Thoracic aorta (tissue), 2 donors: ENCODE results near the gene IQSEC2. TPM values are rescaled to one million over a fixed set of nuclear protein-coding genes. Genes with fewer than 3 reads are reported as not detected.

Experiments used
- ATAC-seq: fragments of 150-250 bp; one replicate; pipeline ENCODE4 v1.8.0; 2017; ENCODE audit warnings: low read depth; ENCODE audit not compliant: insufficient number of reproducible peaks, low FRiP score
- DNase-seq: peaks from one replicate; pipeline ENCODE4 v3.0.0-alpha.2; 2020; ENCODE audit warnings: low spot score
- H3K27ac ChIP-seq, 2 donors: fragments of 200-600 bp; sonication (generic); 1 replicate in 1 of 2; 2 replicates in 1 of 2; pipeline ENCODE4 v1.5.1; 2016; ENCODE audit warnings: mild to moderate bottlenecking in 2 of 2, moderate library complexity in 2 of 2
- H3K27me3 ChIP-seq: fragments of 200-600 bp; sonication (generic); replicated peaks from 2 replicates; pipeline ENCODE4 v1.6.0; 2016; ENCODE audit warnings: mild to moderate bottlenecking; ENCODE audit not compliant: insufficient read depth
- H3K36me3 ChIP-seq: fragments of 200-600 bp; sonication (generic); one replicate; pipeline ENCODE4 v1.5.1; 2016
- H3K4me1 ChIP-seq, 2 donors: fragments of 200-600 bp; sonication (generic); 1 replicate in 1 of 2; 2 replicates in 1 of 2; pipeline versions ENCODE4 v1.5.1 to v1.6.0; 2016; ENCODE audit warnings: low read depth in 2 of 2, mild to moderate bottlenecking in 1 of 2; ENCODE audit not compliant: control insufficient read depth in 1 of 2
- H3K4me3 ChIP-seq: fragments of 200-600 bp; sonication (generic); 2 replicates; pipeline ENCODE4 v1.5.1; 2016; ENCODE audit warnings: mild to moderate bottlenecking
- H3K9me3 ChIP-seq: fragments of 200-600 bp; sonication (generic); 2 replicates; pipeline ENCODE4 v1.5.1; 2016
- total RNA-seq, 2 donors: library from RNA; depleted of rRNA; stranded (reverse); fragments of >200 nt; gene quantifications; one replicate each; pipeline versions ENCODE4 v1.1.0 to v1.2.3, GENCODE V29; 2016
- TF ChIP-seq, protein P1 (sequence below): fragments of 200-600 bp; sonication (generic); IDR thresholded peaks from one replicate; pipeline ENCODE4 v1.5.1; 2019; ENCODE audit warnings: antibody characterized with exemption

Gene IQSEC2
- total RNA-seq, 2 donors from 2014 or later = 12.2 to 21.1 TPM

DNA sequence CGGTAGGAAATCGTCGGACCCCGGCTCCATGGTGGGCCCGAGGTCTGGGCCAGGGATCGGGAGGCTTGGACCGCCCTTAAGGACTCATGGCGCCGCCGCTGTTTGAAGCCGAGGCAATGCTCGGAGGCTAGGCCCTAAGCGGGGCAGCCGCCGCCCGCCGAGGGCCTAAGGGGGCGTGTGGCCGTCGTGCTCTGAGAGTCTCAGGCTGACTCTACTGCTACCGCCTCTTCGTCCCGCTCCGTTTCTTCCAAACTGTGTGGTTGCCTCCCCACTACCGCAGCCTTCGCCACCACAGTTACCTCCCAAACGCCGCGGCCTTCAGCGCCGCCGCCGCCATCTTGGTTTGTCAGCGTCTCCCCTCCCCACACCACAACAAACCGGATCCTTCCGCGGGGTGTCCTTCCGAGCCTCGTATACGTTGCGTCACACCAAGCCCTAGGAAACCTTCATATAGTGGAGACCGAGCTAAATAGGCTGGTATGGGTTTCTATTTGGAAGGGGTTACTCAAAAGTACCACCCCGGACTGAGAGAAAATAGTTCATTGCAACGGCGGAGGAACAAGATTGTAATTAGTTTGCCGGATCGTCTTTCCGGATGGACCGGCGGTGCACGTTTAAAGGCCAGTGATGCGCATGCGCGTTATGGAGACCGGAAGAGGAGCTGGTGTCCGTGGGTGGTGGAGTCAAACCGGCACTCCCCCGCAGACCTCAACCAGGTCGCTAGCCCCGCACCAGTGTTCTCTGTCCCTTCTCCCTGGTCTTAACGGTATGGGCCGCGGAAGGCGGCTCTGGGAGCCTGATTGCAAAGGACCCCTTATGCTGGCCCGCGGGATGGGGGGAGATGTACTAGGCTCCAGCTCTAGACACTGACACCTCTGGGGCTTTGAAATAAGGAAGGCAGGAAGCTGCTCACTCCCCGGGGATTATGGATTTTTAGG, 56.3 kb downstream of the IQSEC2 start, which contains the start of gene KDM5C:
TSS of gene KDM5C (minus strand) at position 348 of the 938 bp plus-strand sequence. CDS start at position 30, 318 bp downstream.
- Histone ChIP-seq H3K27ac (peak within 1 kb of the TSS; percentile 73 to 86), H3K4me1 (peaks cover 6 to 25% of the 10 kb centered on the region in 2 donors), H3K4me3 (peak within 1 kb of the TSS; percentile 81), H3K36me3 (peaks cover 2% of the 10 kb centered on the region), H3K9me3 (no peaks in the 10 kb centered on the region), H3K27me3 (no peaks in the 10 kb centered on the region)
- peak; percentile 41 for DNase-seq
- TF ChIP-seq, protein P1, sequence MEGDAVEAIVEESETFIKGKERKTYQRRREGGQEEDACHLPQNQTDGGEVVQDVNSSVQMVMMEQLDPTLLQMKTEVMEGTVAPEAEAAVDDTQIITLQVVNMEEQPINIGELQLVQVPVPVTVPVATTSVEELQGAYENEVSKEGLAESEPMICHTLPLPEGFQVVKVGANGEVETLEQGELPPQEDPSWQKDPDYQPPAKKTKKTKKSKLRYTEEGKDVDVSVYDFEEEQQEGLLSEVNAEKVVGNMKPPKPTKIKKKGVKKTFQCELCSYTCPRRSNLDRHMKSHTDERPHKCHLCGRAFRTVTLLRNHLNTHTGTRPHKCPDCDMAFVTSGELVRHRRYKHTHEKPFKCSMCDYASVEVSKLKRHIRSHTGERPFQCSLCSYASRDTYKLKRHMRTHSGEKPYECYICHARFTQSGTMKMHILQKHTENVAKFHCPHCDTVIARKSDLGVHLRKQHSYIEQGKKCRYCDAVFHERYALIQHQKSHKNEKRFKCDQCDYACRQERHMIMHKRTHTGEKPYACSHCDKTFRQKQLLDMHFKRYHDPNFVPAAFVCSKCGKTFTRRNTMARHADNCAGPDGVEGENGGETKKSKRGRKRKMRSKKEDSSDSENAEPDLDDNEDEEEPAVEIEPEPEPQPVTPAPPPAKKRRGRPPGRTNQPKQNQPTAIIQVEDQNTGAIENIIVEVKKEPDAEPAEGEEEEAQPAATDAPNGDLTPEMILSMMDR = no peak
- ATAC-seq = peak; percentile 94

DNA sequence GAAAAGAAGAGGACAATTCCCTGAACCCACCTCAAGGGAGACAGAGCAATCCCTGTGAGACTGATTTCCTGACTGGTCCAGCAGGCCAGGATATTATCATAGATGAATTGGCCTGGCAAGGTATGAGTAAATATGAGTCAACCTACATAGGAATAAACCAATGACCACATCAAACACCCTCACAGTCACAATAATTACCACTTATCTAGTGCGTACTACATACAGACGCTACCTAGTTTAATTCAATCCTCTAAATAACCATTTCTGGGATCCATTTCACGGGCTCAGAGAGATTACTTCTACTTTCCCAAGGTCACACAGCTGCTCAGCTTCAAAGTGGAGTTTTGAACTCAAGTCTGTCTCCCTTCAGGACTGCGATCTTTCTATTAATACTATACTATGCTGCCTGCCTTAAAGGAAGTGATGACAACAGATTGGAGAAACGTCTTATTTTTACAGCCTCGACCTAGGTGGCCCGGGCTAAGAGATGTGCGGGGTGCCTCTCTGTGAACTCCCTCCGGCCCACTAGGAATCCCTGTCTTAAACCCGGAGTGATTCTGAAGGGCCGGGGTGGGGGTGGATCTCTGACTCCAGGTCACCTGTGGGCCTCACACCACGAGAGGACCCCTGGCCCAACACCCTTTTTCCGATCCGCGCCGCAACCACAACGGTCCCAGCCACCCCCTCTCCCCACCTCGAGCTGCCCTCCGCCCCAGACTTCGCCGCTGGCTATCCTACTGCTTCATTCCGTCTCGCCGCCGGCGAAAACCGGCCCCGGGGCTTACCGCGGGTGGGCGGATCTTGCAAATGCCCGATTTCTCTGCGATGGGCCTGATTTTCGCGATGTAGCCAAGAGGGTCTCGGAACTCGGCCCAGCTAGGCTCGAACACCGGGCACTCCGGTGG, 57.2 kb downstream of the IQSEC2 start:
- ATAC-seq = no peak
- DNase-seq = no peak
- Histone ChIP-seq H3K4me3 (peak overlapping the region; percentile 81), H3K27me3 (no peaks in the 10 kb centered on the region), H3K9me3 (no peaks in the 10 kb centered on the region), H3K27ac (peak overlapping the region; percentile 73 to 86), H3K36me3 (peaks cover 6% of the 10 kb centered on the region), H3K4me1 (peaks cover 6 to 25% of the 10 kb centered on the region in 2 donors)
- TF ChIP-seq, protein P1 = no peak

DNA sequence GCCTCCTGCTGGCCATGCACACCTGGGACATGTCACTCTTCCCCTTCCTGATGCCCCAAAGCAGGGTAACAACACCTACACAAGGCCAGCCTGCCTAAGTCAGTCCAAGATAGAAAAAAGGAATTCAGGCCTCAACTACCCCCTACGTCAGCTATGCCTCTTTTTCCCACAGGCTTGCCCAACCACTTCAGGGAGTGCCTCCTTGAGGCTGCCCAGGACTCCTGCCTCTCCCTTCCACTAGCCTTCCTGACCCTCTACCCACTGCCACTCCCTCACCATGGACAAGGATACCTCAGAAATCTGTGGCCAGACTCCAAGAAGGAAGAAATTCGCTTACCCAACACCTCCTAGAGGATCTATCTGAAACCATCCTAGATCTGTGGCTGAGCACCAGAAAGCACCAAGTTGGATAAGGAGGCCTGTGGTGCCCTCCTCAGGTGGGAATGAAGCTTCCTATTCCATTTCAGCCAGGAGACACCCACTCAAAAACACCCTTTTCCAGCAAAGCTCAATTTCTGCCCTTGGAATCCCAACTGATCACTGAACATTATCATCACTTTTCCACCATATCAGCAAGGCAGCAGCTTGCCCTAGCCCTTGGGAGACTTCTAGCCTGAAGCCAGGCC, 58.2 kb downstream of the IQSEC2 start:
- H3K27ac ChIP-seq = peak overlapping the region in 1 of 2 donors; percentile 73
- peak overlapping the region; percentile 81 for H3K4me3 ChIP-seq
- no peak for DNase-seq
- H3K27me3 ChIP-seq = no peaks in the 10 kb centered on the region
- H3K36me3 ChIP-seq = peaks cover 8% of the 10 kb centered on the region
- peaks cover 6 to 25% of the 10 kb centered on the region in 2 donors for H3K4me1 ChIP-seq
- TF ChIP-seq, protein P1 = no peak
- no peak for ATAC-seq
- no peaks in the 10 kb centered on the region for H3K9me3 ChIP-seq

Other genes starting within 250 kb of the IQSEC2 start
- 1 to 10 TPM; 2.3 to 2.7 TPM for gene GPR173, start 232.8 kb downstream of the IQSEC2 start, total RNA-seq
- gene TSPYL2, start 199.2 kb downstream of the IQSEC2 start, total RNA-seq = 100 to 1,000 TPM in 1 of 2 donors, 10 to 100 TPM in 1; 83.0 to 117 TPM
- gene KANTR, start 187.4 kb downstream of the IQSEC2 start, total RNA-seq = 10 to 100 TPM; 25.9 to 28.6 TPM
- gene KDM5C, start 56.4 kb downstream of the IQSEC2 start, total RNA-seq = 100 to 1,000 TPM in 1 of 2 donors, 10 to 100 TPM in 1; 57.4 to 101 TPM
- 10 to 100 TPM; 32.6 to 53.1 TPM for gene SMC1A, start 141.1 kb upstream of the IQSEC2 start, total RNA-seq
- not detected for gene RIBC1, start 141.3 kb upstream of the IQSEC2 start, total RNA-seq
- gene HSD17B10, start 152.8 kb upstream of the IQSEC2 start, total RNA-seq = 10 to 100 TPM; 79.7 to 82.6 TPM